IPS-15b (cell line): ENCODE data around the gene MIS18BP1.

Experiments used
- H3K27me3 ChIP-seq: one replicate; pipeline ENCODE4 v1.6.1; 2013; ENCODE audit warnings: low read length; ENCODE audit not compliant: control insufficient read depth, insufficient read depth
- H3K36me3 ChIP-seq: one replicate; pipeline ENCODE4 v1.6.1; 2013; ENCODE audit warnings: low read length; ENCODE audit not compliant: control insufficient read depth, insufficient read depth
- H3K4me1 ChIP-seq: one replicate; pipeline ENCODE4 v1.6.1; 2013; ENCODE audit warnings: mild to moderate bottlenecking, low read length; ENCODE audit not compliant: control insufficient read depth, insufficient read depth
- H3K4me3 ChIP-seq: one replicate; pipeline ENCODE4 v1.5.1; 2013; ENCODE audit warnings: low read depth, low read length
- H3K9ac ChIP-seq: one replicate; pipeline ENCODE4 v1.6.1; 2013; ENCODE audit warnings: low read depth, mild to moderate bottlenecking, low read length
- H3K9me3 ChIP-seq: one replicate; pipeline ENCODE4 v1.6.1; 2013; ENCODE audit warnings: mild to moderate bottlenecking, low read length; ENCODE audit not compliant: control insufficient read depth, insufficient read depth

Gene MIS18BP1

GRCh38 chr14:45194964-45195363 lies 58.0 kb downstream of the MIS18BP1 start:
- no peaks in the 10 kb centered on the region for H3K36me3 ChIP-seq
- no peak overlapping the region for H3K9ac ChIP-seq
- no peak overlapping the region for H3K4me3 ChIP-seq
- no peaks in the 10 kb centered on the region for H3K27me3 ChIP-seq
- H3K4me1 ChIP-seq: no peaks in the 10 kb centered on the region
- no peaks in the 10 kb centered on the region for H3K9me3 ChIP-seq

GRCh38 chr14:45185100-45185814 lies 67.7 kb downstream of the MIS18BP1 start:
- no peaks in the 10 kb centered on the region for H3K36me3 ChIP-seq

GRCh38 chr14:45181806-45182205 lies 71.2 kb downstream of the MIS18BP1 start:
- Histone ChIP-seq H3K4me1 (no peaks in the 10 kb centered on the region), H3K36me3 (no peaks in the 10 kb centered on the region), H3K27me3 (no peaks in the 10 kb centered on the region), H3K9ac (no peak overlapping the region), H3K4me3 (no peak overlapping the region), H3K9me3 (no peaks in the 10 kb centered on the region)

More at GRCh38 chr14:45185100-45185814, 67.7 kb downstream of the MIS18BP1 start:
- no peak overlapping the region for H3K4me3 ChIP-seq
- no peaks in the 10 kb centered on the region for H3K27me3 ChIP-seq
- H3K9ac ChIP-seq: no peak overlapping the region
- H3K9me3 ChIP-seq: no peaks in the 10 kb centered on the region
- H3K4me1 ChIP-seq: no peaks in the 10 kb centered on the region

- Histone ChIP-seq H3K27me3 (no peaks in the 10 kb centered on the region), H3K36me3 (no peaks in the 10 kb centered on the region), H3K4me1 (no peaks in the 10 kb centered on the region), H3K4me3 (no peak overlapping the region), H3K9me3 (no peaks in the 10 kb centered on the region), H3K9ac (no peak overlapping the region)
Measured at GRCh38 chr14:45181329-45181728, 71.7 kb downstream of the MIS18BP1 start.

- no peaks in the 10 kb centered on the region for H3K27me3 ChIP-seq
- no peak overlapping the region for H3K9ac ChIP-seq
Measured at GRCh38 chr14:45177076-45177475, 75.9 kb downstream of the MIS18BP1 start.

GRCh38 chr14:45169906-45170305 lies 83.1 kb downstream of the MIS18BP1 start:
- Histone ChIP-seq H3K9me3 (no peaks in the 10 kb centered on the region), H3K36me3 (peaks cover 5% of the 10 kb centered on the region), H3K4me3 (no peak overlapping the region), H3K27me3 (no peaks in the 10 kb centered on the region), H3K4me1 (no peaks in the 10 kb centered on the region), H3K9ac (no peak overlapping the region)

More at GRCh38 chr14:45177076-45177475, 75.9 kb downstream of the MIS18BP1 start:
- Histone ChIP-seq H3K4me3 (no peak overlapping the region), H3K36me3 (no peaks in the 10 kb centered on the region), H3K4me1 (no peaks in the 10 kb centered on the region), H3K9me3 (no peaks in the 10 kb centered on the region)

GRCh38 chr14:45156067-45156466 lies 96.9 kb downstream of the MIS18BP1 start:
- H3K9ac ChIP-seq: no peak overlapping the region
- H3K36me3 ChIP-seq: no peaks in the 10 kb centered on the region

More at GRCh38 chr14:45156067-45156466, 96.9 kb downstream of the MIS18BP1 start:
- H3K9me3 ChIP-seq: no peaks in the 10 kb centered on the region
- no peak overlapping the region for H3K4me3 ChIP-seq
- no peaks in the 10 kb centered on the region for H3K4me1 ChIP-seq
- no peaks in the 10 kb centered on the region for H3K27me3 ChIP-seq
